T-helper 22 cell (primary cell): ENCODE data around the gene PAF1.
"Not testable (repeated sequence)": the region's sequence is repeated elsewhere in the genome, so short reads cannot be mapped to it uniquely, and the experiment has no call there.

Source experiments
- DNase-seq: peaks from one replicate; pipeline ENCODE4 v3.0.0-alpha.2; 2020; ENCODE audit warnings: low read depth

Gene PAF1

GRCh38 chr19:39381910-39382611 lies 8.8 kb downstream of the PAF1 start:
- no peak for DNase-seq

GRCh38 chr19:39380521-39381502 lies 10.1 kb downstream of the PAF1 start:
- no peak for DNase-seq

DNA sequence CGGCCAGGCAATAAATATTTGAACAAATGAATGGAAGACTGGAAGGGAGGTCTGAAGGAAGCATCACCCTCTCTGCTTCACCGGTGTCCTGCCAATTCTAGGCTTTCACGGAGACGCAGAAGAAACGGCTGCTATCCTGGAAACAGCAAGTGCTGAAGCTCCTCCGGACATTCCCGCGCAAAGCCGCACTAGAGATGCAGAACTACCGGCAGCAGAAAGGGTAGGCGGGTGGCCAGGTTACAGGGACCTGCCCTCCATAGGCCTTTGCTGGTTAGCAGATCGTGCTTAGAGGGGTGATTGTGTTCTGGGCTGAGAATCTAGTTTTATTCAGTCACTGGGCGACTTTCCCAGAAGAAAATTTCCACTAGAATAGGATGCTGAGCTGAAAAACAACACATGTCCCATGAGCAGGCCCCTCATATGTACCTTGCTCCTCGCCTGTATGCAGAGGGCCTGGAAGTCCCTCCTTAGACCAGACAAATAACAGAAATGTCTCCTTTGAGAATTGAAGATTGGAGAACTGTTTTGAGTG lies 11.0 kb downstream of the PAF1 start:
- no peak for DNase-seq

DNA sequence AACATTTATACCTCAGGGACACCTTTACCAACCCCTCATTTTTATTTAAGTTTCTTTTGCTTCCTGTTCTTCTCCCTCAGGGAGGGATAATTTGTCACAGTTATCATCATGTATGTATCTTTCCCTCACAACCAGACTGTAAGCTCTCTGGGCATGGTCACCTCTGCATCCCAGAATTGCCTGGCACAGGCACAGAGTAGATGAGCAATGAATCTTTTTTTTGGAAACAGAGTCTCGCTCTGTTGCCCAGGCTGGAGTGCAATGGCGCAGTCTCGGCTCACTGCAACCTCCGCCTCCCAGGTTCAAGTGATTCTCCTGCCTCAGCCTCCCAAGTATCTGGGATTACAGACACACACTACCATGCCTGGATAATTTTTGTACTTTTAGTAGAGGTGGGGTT lies 11.5 kb downstream of the PAF1 start:
- not testable (repeated sequence) for DNase-seq

- DNase-seq = no peak
These were observed 13.2 kb downstream of the PAF1 start for GRCh38 chr19:39377373-39378362.

DNA sequence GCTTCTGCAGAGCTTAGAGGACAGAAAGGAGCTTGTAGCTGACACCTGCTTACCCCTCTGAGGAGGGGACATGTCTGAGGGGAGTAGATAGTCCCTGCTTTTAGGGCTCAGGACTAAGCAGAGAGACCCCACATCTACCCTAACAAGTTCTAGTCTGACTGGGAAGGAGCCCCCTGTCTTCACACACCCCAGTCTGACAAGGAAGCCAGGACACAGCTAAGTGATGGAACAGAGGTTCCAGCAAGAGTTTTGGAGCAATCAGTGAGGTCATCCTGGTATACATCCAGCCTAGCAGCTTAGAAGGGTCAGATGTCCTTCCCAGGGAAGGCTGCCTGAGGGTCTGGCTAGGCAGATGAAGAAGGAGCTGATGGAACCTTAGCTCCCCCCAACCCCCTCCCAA lies 15.0 kb downstream of the PAF1 start:
- no peak for DNase-seq

GRCh38 chr19:39372941-39373340 lies 18.0 kb downstream of the PAF1 start:
- DNase-seq = no peak

- no peak for DNase-seq
These were observed 18.7 kb downstream of the PAF1 start for GRCh38 chr19:39372047-39372802.

GRCh38 chr19:39370735-39371134 lies 20.2 kb downstream of the PAF1 start:
- no peak for DNase-seq

DNA sequence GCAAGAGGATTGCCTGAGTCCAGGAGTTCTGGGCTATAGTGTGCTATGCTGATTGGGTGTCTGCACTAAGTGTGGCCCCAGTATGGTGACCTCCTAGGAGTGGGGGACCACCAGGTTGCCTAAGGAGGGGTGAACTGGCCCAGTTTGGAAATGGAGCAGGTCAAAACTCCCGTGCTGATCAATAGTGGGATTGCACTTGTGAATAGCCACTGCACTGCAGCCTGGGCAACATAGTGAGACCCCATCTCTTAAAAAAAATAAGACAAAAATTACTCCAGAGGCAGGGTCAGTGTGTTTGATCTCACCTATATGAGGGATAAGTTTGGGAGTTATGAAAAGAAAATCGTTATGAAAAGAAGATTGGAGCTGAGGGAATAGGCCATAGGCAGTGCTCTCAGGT lies 21.7 kb downstream of the PAF1 start:
- no peak for DNase-seq

GRCh38 chr19:39365531-39365930 lies 25.4 kb downstream of the PAF1 start:
- no peak for DNase-seq

GRCh38 chr19:39363901-39364457 lies 26.9 kb downstream of the PAF1 start:
- no peak for DNase-seq

GRCh38 chr19:39362682-39363657 lies 27.9 kb downstream of the PAF1 start:
- DNase-seq = no peak

DNA sequence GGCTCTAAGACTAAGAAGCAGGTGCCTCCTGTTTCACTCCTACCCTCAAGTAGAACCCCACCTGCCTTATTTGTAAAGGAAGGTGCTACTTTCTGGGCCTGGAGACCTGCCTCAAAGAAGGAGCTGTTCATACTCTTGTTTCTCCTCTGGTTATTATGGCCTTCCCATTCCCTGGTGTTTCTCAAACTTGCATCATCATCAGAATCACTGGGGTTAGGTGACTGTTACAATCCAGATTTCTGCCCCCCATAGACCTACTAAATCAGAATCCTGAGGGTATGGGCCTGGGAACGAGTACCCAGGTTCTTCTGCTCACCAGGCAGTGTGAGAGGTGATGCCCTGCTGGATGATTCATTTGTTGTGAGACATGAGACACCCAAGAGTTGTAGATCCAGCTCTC lies 30.3 kb downstream of the PAF1 start:
- DNase-seq = no peak

- no peak for DNase-seq
These were observed 31.9 kb downstream of the PAF1 start for GRCh38 chr19:39359026-39359425.

DNA sequence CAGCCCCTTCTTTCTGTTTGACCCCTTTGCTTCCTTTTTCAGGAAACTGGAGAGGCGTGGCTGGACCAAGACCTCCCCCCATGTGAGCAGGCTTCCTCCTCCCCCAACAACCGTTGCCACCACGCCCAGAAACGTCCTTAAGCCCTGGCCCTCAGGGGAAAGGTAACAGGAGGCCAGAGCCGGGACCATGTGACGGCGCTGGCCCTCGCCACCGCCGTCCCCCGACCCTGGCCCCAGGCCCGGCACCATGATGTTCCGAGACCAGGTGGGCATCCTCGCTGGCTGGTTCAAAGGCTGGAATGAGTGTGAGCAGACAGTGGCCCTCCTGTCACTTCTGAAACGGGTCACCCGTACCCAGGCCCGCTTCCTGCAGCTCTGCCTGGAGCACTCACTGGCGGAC lies 34.3 kb downstream of the PAF1 start:
- no peak for DNase-seq

DNA sequence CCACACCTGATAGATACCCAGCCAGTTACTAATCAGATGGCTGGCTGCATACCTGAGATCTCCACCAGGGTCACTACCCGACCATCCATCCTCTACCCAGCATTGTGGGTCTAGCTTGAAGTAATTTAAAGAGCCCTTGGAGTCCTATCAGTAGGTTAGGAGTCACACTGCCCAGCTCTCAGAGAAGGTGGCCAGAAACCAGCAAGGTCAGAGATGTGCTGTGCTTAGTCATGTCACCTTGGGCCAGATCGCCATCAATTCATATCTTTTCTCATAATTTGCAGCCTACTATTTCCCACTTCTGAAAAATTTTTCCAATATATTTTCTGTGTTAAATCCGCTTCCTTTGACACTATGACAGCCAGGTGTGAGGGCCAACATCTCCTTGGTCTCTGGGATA lies 34.8 kb downstream of the PAF1 start:
- DNase-seq = no peak

- no peak for DNase-seq
These were observed 35.7 kb downstream of the PAF1 start for GRCh38 chr19:39355253-39355652.
